WTC11 (cell line): ENCODE data around the gene PCNX1. TPM values are rescaled to one million over a fixed set of nuclear protein-coding genes. Genes with fewer than 3 reads are reported as not detected.

Experiments
- ATAC-seq: fragments of 200-7000 bp; cut with Tn5 transposase; 2 replicates; pipeline ENCODE4 v1.10.0; 2021; ENCODE audit warnings: mild to moderate bottlenecking, moderate library complexity
- CTCF ChIA-PET: fragments of 300-600 bp; sonication (Branson Sonifier 250); formaldehyde crosslinking; loops from one replicate; lab custom pipeline; 2021; ENCODE audit warnings: antibody characterized with exemption; lab: Charles Lee
- POLR2A ChIA-PET: fragments of 350-600 bp; sonication (Branson Sonifier 250); formaldehyde crosslinking; loops from one replicate; lab custom pipeline; 2021; ENCODE audit warnings: antibody characterized with exemption; lab: Charles Lee
- DNase-seq: peaks from one replicate; pipeline ENCODE4 v3.0.0; 2021; ENCODE audit warnings: low spot score
- H3K27ac Mint-ChIP-seq: 2 replicates; pipeline ENCODE4 v1.8.0; 2021; ENCODE audit warnings: mixed read lengths
- H3K27me3 Mint-ChIP-seq: 2 replicates; pipeline ENCODE4 v1.8.0; 2021; ENCODE audit warnings: low read depth, mild to moderate bottlenecking, moderate library complexity, mixed read lengths
- H3K36me3 Mint-ChIP-seq: 2 replicates; pipeline ENCODE4 v1.8.0; 2021; ENCODE audit warnings: mixed read lengths
- H3K4me1 Mint-ChIP-seq: 2 replicates; pipeline ENCODE4 v1.8.0; 2022; ENCODE audit warnings: mixed read lengths
- H3K4me3 Mint-ChIP-seq: 2 replicates; pipeline ENCODE4 v1.8.0; 2021; ENCODE audit warnings: mild to moderate bottlenecking, moderate library complexity, mixed read lengths
- H3K9me3 Mint-ChIP-seq: 2 replicates; pipeline ENCODE4 v1.8.0; 2021; ENCODE audit warnings: mixed read lengths
- CBFB ChIP-seq: sonication (generic); formaldehyde crosslinking; IDR thresholded peaks from 2 replicates; pipeline ENCODE4 v1.8.1; 2022; ENCODE audit warnings: mild to moderate bottlenecking, low read depth, missing genetic modification reagents
- CDX4 ChIP-seq: fragments of 250-450 bp; sonication (Bioruptor Pico); IDR thresholded peaks from 2 replicates; pipeline ENCODE4 v1.9.0; 2021; ENCODE audit warnings: moderate library complexity, mild to moderate bottlenecking, inconsistent platforms, borderline replicate concordance
- FOXJ3 ChIP-seq: sonication (generic); formaldehyde crosslinking; IDR thresholded peaks from 2 replicates; pipeline ENCODE4 v1.9.0; 2021; ENCODE audit warnings: missing genetic modification reagents, mild to moderate bottlenecking, borderline replicate concordance
- GRHL2 ChIP-seq: fragments of 250-450 bp; sonication (Bioruptor Pico); IDR thresholded peaks from 2 replicates; pipeline ENCODE4 v1.8.0; 2022; ENCODE audit warnings: mild to moderate bottlenecking, moderate library complexity; ENCODE audit not compliant: insufficient replicate concordance, severe bottlenecking
- GTF2I ChIP-seq: fragments of 250-450 bp; sonication (Bioruptor Pico); conservative IDR thresholded peaks from 2 replicates; pipeline ENCODE4 v1.4.0; 2021; ENCODE audit warnings: mild to moderate bottlenecking
- JUN ChIP-seq: sonication (generic); formaldehyde crosslinking; IDR thresholded peaks from 2 replicates; pipeline ENCODE4 v1.8.0; 2023; ENCODE audit warnings: mild to moderate bottlenecking, missing genetic modification reagents
- MXD4 ChIP-seq: fragments of 250-450 bp; sonication (Bioruptor Pico); IDR thresholded peaks from 2 replicates; pipeline ENCODE4 v1.8.0; 2021; ENCODE audit warnings: mild to moderate bottlenecking, moderate library complexity, borderline replicate concordance
- NFATC4 ChIP-seq: fragments of 250-450 bp; sonication (Bioruptor Pico); IDR thresholded peaks from 2 replicates; pipeline ENCODE4 v1.9.0; 2021; ENCODE audit warnings: mild to moderate bottlenecking
- PRRX2 ChIP-seq: fragments of 250-450 bp; sonication (Bioruptor Pico); IDR thresholded peaks from 2 replicates; pipeline ENCODE4 v1.8.0; 2021; ENCODE audit warnings: mild to moderate bottlenecking
- SOX15 ChIP-seq: fragments of 250-450 bp; sonication (Bioruptor Pico); IDR thresholded peaks from 2 replicates; pipeline ENCODE4 v1.9.0; 2021; ENCODE audit warnings: mild to moderate bottlenecking
- SP1 ChIP-seq: sonication (generic); formaldehyde crosslinking; conservative IDR thresholded peaks from 2 replicates; pipeline ENCODE4 v1.8.1; 2022; ENCODE audit warnings: missing genetic modification reagents
- TCF7 ChIP-seq: sonication (generic); formaldehyde crosslinking; IDR thresholded peaks from 2 replicates; pipeline ENCODE4 v1.8.0; 2022; ENCODE audit warnings: mild to moderate bottlenecking, low read depth, missing genetic modification reagents, moderate library complexity
- TEAD4 ChIP-seq: sonication (generic); formaldehyde crosslinking; IDR thresholded peaks from 2 replicates; pipeline ENCODE4 v1.8.0; 2022; ENCODE audit warnings: mild to moderate bottlenecking, missing genetic modification reagents
- ZBTB43 ChIP-seq: sonication (generic); formaldehyde crosslinking; IDR thresholded peaks from 2 replicates; pipeline ENCODE4 v1.8.1; 2023; ENCODE audit warnings: mild to moderate bottlenecking, missing genetic modification reagents
- ZMAT4 ChIP-seq: fragments of 250-450 bp; sonication (Bioruptor Pico); IDR thresholded peaks from 2 replicates; pipeline ENCODE4 v1.9.0; 2021; ENCODE audit warnings: mild to moderate bottlenecking
- ZNF121 ChIP-seq: sonication (generic); formaldehyde crosslinking; IDR thresholded peaks from 2 replicates; pipeline ENCODE4 v1.8.0; 2023; ENCODE audit warnings: missing genetic modification reagents
- ZNF138 ChIP-seq: sonication (generic); formaldehyde crosslinking; conservative IDR thresholded peaks from 2 replicates; pipeline ENCODE4 v1.8.1; 2022; ENCODE audit warnings: mild to moderate bottlenecking, moderate library complexity, missing genetic modification reagents
- ZNF219 ChIP-seq: sonication (generic); formaldehyde crosslinking; IDR thresholded peaks from 2 replicates; pipeline ENCODE4 v1.8.0; 2023; ENCODE audit warnings: missing genetic modification reagents, mild to moderate bottlenecking, borderline replicate concordance
- ZNF317 ChIP-seq: sonication (generic); formaldehyde crosslinking; IDR thresholded peaks from 2 replicates; pipeline ENCODE4 v1.8.1; 2023; ENCODE audit warnings: low read depth, mild to moderate bottlenecking, moderate library complexity, missing genetic modification reagents, borderline replicate concordance
- ZNF396 ChIP-seq: fragments of 250-450 bp; sonication (Bioruptor Pico); IDR thresholded peaks from 2 replicates; pipeline ENCODE4 v1.8.0; 2021; ENCODE audit warnings: mild to moderate bottlenecking, moderate library complexity, borderline replicate concordance
- ZNF416 ChIP-seq: fragments of 250-450 bp; sonication (Bioruptor Pico); IDR thresholded peaks from 2 replicates; pipeline ENCODE4 v1.9.0; 2021; ENCODE audit warnings: mild to moderate bottlenecking, inconsistent platforms
- ZNF512 ChIP-seq: sonication (generic); formaldehyde crosslinking; IDR thresholded peaks from 2 replicates; pipeline ENCODE4 v1.8.1; 2022; ENCODE audit warnings: missing genetic modification reagents, borderline replicate concordance
- ZNF671 ChIP-seq: fragments of 250-450 bp; sonication (Bioruptor Pico); IDR thresholded peaks from 2 replicates; pipeline ENCODE4 v1.8.0; 2021; ENCODE audit warnings: mild to moderate bottlenecking
- ZSCAN18 ChIP-seq: fragments of 250-450 bp; sonication (Bioruptor Pico); IDR thresholded peaks from 2 replicates; pipeline ENCODE4 v2.1.2; 2022; ENCODE audit warnings: mild to moderate bottlenecking, moderate library complexity
- total RNA-seq: library from RNA; stranded (reverse); gene quantifications from 3 replicates; pipeline ENCODE4 v1.2.3, GENCODE V29; 2021

PCNX1 gene
- total RNA-seq, 1 experiment from 2014 or later: 46.4 TPM

- TF ChIP-seq CDX4 (CRISPR knock-in tag) (no peak), TCF7 (CRISPR knock-in tag) (no peak)
These were observed 154.2 kb downstream of the PCNX1 start (continued) for GRCh38 chr14:71061458-71061857.

- DNase-seq (no peak), ATAC-seq (no peak)
- H3K27ac Mint-ChIP-seq: no peak overlapping the region
- no peaks in the 10 kb centered on the region; the same call in 1 of the 2 replicates for H3K27me3 Mint-ChIP-seq
- H3K4me3 Mint-ChIP-seq: no peak overlapping the region
- peaks cover 15% of the 10 kb centered on the region for H3K9me3 Mint-ChIP-seq
- H3K4me1 Mint-ChIP-seq: no peaks in the 10 kb centered on the region
- TF ChIP-seq PRRX2 (CRISPR knock-in tag) (no peak), GRHL2 (no peak), ZNF121 (no peak), JUN (CRISPR knock-in tag) (no peak), TCF7 (CRISPR knock-in tag) (no peak), FOXJ3 (CRISPR knock-in tag) (no peak), ZNF512 (no peak), TEAD4 (CRISPR knock-in tag) (no peak), ZBTB43 (CRISPR knock-in tag) (no peak), ZNF416 (CRISPR knock-in tag) (no peak), ZNF219 (CRISPR knock-in tag) (no peak), MXD4 (CRISPR knock-in tag) (no peak), ZNF396 (CRISPR knock-in tag) (no peak), ZNF317 (CRISPR knock-in tag) (no peak), SP1 (CRISPR knock-in tag) (no peak), CBFB (CRISPR knock-in tag) (no peak), SOX15 (CRISPR knock-in tag) (no peak), ZNF138 (CRISPR knock-in tag) (no peak), ZNF671 (CRISPR knock-in tag) (no peak)
- peaks cover 56% of the 10 kb centered on the region for H3K36me3 Mint-ChIP-seq
- ChIA-PET POLR2A (no interaction called here), CTCF (no interaction called here)
These were observed 155.5 kb downstream of the PCNX1 start for GRCh38 chr14:71062581-71063303.

GRCh38 chr14:71063351-71063750 is 156.1 kb downstream of the PCNX1 start:
- ATAC-seq (no peak), DNase-seq (no peak)
- ChIA-PET CTCF (no interaction called here), POLR2A (no interaction called here)
- Mint-ChIP-seq H3K9me3 (peaks cover 15% of the 10 kb centered on the region), H3K4me3 (no peak overlapping the region), H3K4me1 (no peaks in the 10 kb centered on the region), H3K27ac (no peak overlapping the region), H3K27me3 (no peaks in the 10 kb centered on the region; the same call in 1 of the 2 replicates), H3K36me3 (peaks cover 53% of the 10 kb centered on the region)
- TF ChIP-seq NFATC4 (CRISPR knock-in tag) (no peak), ZSCAN18 (CRISPR knock-in tag) (no peak), ZMAT4 (CRISPR knock-in tag) (no peak), GTF2I (CRISPR knock-in tag) (no peak), ZNF219 (CRISPR knock-in tag) (no peak), ZNF512 (no peak), GRHL2 (no peak)
